Bronchial epithelial cell (primary cell): Measurements from ENCODE around the gene DND1. TPM values are rescaled to one million over a fixed set of nuclear protein-coding genes. Genes with fewer than 3 reads are reported as not detected.
"Not testable (repeated sequence)": the region's sequence is repeated elsewhere in the genome, so short reads cannot be mapped to it uniquely, and the experiment has no call there.

Source experiments
- DNase-seq: peaks from one replicate; pipeline ENCODE4 v3.0.0-alpha.2; 2010; ENCODE audit warnings: low read depth
- FAIRE-seq: peaks from 2 replicates; lab custom pipeline; 2011; peaks lifted over from hg19 to GRCh38; lab: Jason Lieb, UNC
- H3K27me3 ChIP-seq: 2 replicates; pipeline ENCODE4 v1.5.1; 2011; ENCODE audit warnings: low read length; ENCODE audit not compliant: control insufficient read depth, insufficient read depth
- H3K36me3 ChIP-seq: 2 replicates; pipeline ENCODE4 v1.5.1; 2011; ENCODE audit warnings: low read length; ENCODE audit not compliant: control insufficient read depth, insufficient read depth
- H3K4me3 ChIP-seq: 2 replicates; pipeline ENCODE4 v1.5.1; 2011; ENCODE audit warnings: mild to moderate bottlenecking, low read depth, low read length, control low read depth
- CTCF ChIP-seq: IDR thresholded peaks from 2 replicates; pipeline ENCODE4 v1.5.1; 2011; ENCODE audit warnings: mild to moderate bottlenecking, moderate library complexity, low read length, control low read depth, inconsistent platforms; ENCODE audit not compliant: insufficient read depth, severe bottlenecking
- total RNA-seq: library from RNA; depleted of rRNA; stranded (reverse); fragments of >200 nt; gene quantifications from 2 replicates; pipeline ENCODE4 v1.2.1, GENCODE V29; 2014

Gene DND1
- total RNA-seq, 1 donor from 2014 or later, result 0.26 TPM

GRCh38 chr5:140664030-140664358 lies 9.4 kb downstream of the DND1 start:
- H3K27me3 ChIP-seq, result no peaks in the 10 kb centered on the region
- FAIRE-seq (no peak), DNase-seq (no peak)
- TF ChIP-seq CTCF, result no peak
- peaks cover 28% of the 10 kb centered on the region for H3K36me3 ChIP-seq
- peak overlapping the region; percentile 95 for H3K4me3 ChIP-seq

GRCh38 chr5:140660371-140660770 lies 13.0 kb downstream of the DND1 start:
- H3K27me3 ChIP-seq, H3K4me3 ChIP-seq, DNase-seq, FAIRE-seq: not testable (repeated sequence)
- H3K36me3 ChIP-seq, result peaks cover 31% of the 10 kb centered on the region

DNA sequence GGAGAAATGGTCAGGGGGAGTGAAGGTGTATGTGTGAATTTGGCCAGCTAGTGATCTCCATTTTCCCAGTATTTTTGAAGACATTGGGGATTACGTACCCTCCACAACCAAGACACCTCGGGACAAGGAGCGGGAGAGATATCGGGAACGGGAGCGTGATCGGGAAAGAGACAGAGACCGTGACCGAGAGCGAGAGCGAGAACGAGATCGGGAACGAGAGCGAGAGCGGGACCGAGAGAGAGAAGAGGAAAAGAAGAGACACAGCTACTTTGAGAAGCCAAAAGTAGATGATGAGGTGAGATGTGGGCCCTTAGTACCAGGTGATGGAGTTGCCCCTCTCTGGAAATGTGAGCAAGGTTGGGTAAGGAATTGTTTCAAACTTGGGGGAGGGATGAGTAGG lies 14.5 kb downstream of the DND1 start:
- no peak for TF ChIP-seq CTCF
- FAIRE-seq, result no peak
- H3K27me3 ChIP-seq, result no peaks in the 10 kb centered on the region
- no peak overlapping the region for H3K4me3 ChIP-seq
- no peak for DNase-seq
- H3K36me3 ChIP-seq, result peaks cover 33% of the 10 kb centered on the region

DNA sequence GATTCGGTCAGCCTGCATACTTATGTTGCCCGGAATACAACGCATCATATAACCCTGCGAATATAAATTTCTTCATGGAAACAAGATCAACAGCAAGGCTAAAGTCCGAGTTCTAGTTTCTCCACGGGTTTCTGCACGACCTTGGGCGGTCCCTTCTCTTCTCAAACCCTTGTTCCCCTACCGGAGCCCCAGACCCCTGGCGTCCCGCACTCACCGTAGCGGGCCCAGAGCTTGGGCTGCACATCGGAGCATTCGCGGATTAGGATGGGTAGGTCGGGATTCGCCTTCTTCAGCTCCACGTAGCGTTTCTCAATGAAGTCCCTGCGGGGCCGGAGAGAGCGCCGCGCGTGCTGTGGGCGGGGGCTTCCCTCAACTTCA lies 26.3 kb downstream of the DND1 start:
- Histone ChIP-seq H3K4me3 (peak overlapping the region; percentile 80), H3K36me3 (peaks cover 23% of the 10 kb centered on the region), H3K27me3 (no peaks in the 10 kb centered on the region)
- DNase-seq (no peak), FAIRE-seq (no peak)
- no peak for TF ChIP-seq CTCF

DNA sequence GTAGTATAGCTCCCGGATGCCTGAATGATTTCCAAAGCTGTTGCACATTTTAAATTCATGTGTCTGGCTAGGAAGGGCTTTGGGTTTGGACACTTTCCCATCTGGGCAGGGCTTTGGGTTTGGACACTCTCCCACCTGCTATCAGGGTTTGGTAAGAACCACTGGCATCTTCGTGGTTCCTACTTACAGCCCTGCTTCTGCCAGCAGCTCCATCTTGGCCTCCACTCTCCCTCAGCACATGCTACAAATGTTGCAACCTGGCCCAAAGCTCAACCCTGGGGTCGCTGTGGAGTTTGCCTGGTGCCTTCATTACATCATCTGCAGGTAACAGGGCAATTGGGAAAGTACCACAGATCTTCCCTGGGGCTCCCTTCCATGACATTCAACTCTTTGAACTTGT lies 30.7 kb downstream of the DND1 start:
- no peaks in the 10 kb centered on the region for H3K27me3 ChIP-seq
- no peak overlapping the region for H3K4me3 ChIP-seq
- no peak for TF ChIP-seq CTCF
- peaks cover 22% of the 10 kb centered on the region for H3K36me3 ChIP-seq
- FAIRE-seq (no peak), DNase-seq (no peak)

DNA sequence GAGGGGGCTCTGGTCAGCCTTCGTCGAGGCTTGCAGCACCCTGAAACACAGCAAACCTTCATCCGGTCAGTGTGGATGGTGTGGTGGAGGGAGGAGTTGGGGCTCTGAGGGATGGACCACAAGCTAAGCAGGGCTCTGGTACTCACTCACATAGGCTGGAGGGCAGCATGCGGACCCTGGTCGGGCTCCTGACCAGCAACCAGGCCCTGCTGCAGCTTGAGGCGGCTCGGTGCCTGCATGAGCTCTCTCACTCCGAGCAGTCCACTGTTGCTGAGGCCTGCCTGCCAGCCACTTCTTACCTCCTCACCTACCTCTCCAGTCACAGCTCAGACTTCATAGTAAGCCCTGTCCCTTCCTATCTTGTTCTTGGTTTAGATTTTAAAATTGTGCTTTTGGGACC lies 31.7 kb downstream of the DND1 start:
- no peak for DNase-seq

More for the DNA sequence above, 31.7 kb downstream of the DND1 start:
- H3K27me3 ChIP-seq, result no peaks in the 10 kb centered on the region
- H3K4me3 ChIP-seq, result no peak overlapping the region
- FAIRE-seq, result no peak
- H3K36me3 ChIP-seq, result peaks cover 22% of the 10 kb centered on the region
- TF ChIP-seq CTCF, result no peak
